Astrocyte (in vitro differentiated cells and primary cell): ENCODE measurements around the gene SUMO3. TPM values are rescaled to one million over a fixed set of nuclear protein-coding genes. Genes with fewer than 3 reads are reported as not detected.

ENCODE experiments used
- DNase-seq: peaks from one replicate; pipeline ENCODE4 v3.0.0-alpha.2; 2010; ENCODE audit warnings: low read depth
- FAIRE-seq: peaks from 2 replicates; lab custom pipeline; 2011; peaks lifted over from hg19 to GRCh38; lab: Jason Lieb, UNC
- H2AFZ ChIP-seq: 2 replicates; pipeline ENCODE4 v1.6.0; 2012; ENCODE audit warnings: low read depth, low read length, inconsistent platforms
- H3K27ac ChIP-seq: 2 replicates; pipeline ENCODE4 v1.5.1; 2011; ENCODE audit warnings: low read depth, low read length, inconsistent platforms
- H3K27me3 ChIP-seq: 2 replicates; pipeline ENCODE4 v1.6.0; 2011; ENCODE audit warnings: low read length, inconsistent platforms; ENCODE audit not compliant: insufficient read depth
- H3K36me3 ChIP-seq: 2 replicates; pipeline ENCODE4 v1.5.1; 2011; ENCODE audit warnings: low read length, inconsistent platforms; ENCODE audit not compliant: insufficient read depth
- H3K4me1 ChIP-seq: 2 replicates; pipeline ENCODE4 v1.5.1; 2011; ENCODE audit warnings: low read length, inconsistent platforms; ENCODE audit not compliant: insufficient read depth
- H3K4me2 ChIP-seq: 2 replicates; pipeline ENCODE4 v1.6.0; 2012; ENCODE audit warnings: low read length, inconsistent platforms
- H3K4me3 ChIP-seq: 2 replicates; pipeline ENCODE4 v1.5.1; 2011; ENCODE audit warnings: low read depth, mild to moderate bottlenecking, low read length, inconsistent platforms; ENCODE audit not compliant: insufficient read depth
- H3K79me2 ChIP-seq: 2 replicates; pipeline ENCODE4 v1.6.0; 2012; ENCODE audit warnings: mild to moderate bottlenecking, low read length, inconsistent platforms; ENCODE audit not compliant: insufficient read depth
- H3K9ac ChIP-seq: 2 replicates; pipeline ENCODE4 v1.6.0; 2012; ENCODE audit warnings: mild to moderate bottlenecking, low read length, inconsistent platforms
- H3K9me3 ChIP-seq: 2 replicates; pipeline ENCODE4 v1.5.1; 2012; ENCODE audit warnings: low read depth, mild to moderate bottlenecking, low read length, inconsistent platforms; ENCODE audit not compliant: insufficient read depth
- H4K20me1 ChIP-seq: 2 replicates; pipeline ENCODE4 v1.6.0; 2012; ENCODE audit warnings: low read length, inconsistent platforms; ENCODE audit not compliant: insufficient read depth
- H3K27ac Mint-ChIP-seq: one replicate; pipeline ENCODE4 v1.8.0; 2021; ENCODE audit warnings: mild to moderate bottlenecking, mixed read lengths; ENCODE audit not compliant: unreplicated experiment
- H3K27me3 Mint-ChIP-seq: one replicate; pipeline ENCODE4 v1.8.0; 2021; ENCODE audit warnings: low read depth, mixed read lengths; ENCODE audit not compliant: unreplicated experiment
- H3K36me3 Mint-ChIP-seq: one replicate; pipeline ENCODE4 v1.8.0; 2021; ENCODE audit warnings: low read depth, mixed read lengths; ENCODE audit not compliant: unreplicated experiment
- H3K4me1 Mint-ChIP-seq: one replicate; pipeline ENCODE4 v1.8.0; 2021; ENCODE audit warnings: low read depth, mixed read lengths; ENCODE audit not compliant: unreplicated experiment
- H3K4me3 Mint-ChIP-seq: one replicate; pipeline ENCODE4 v1.8.0; 2021; ENCODE audit warnings: mild to moderate bottlenecking, moderate library complexity, mixed read lengths; ENCODE audit not compliant: unreplicated experiment
- H3K9me3 Mint-ChIP-seq: one replicate; pipeline ENCODE4 v1.8.0; 2021; ENCODE audit warnings: mild to moderate bottlenecking, mixed read lengths; ENCODE audit not compliant: unreplicated experiment
- CTCF ChIP-seq: IDR thresholded peaks from 2 replicates; pipeline ENCODE4 v1.5.1; 2011; ENCODE audit warnings: low read depth, mild to moderate bottlenecking, inconsistent platforms, low read length, moderate library complexity; ENCODE audit not compliant: insufficient read depth
- EZH2 ChIP-seq: IDR thresholded peaks from 2 replicates; pipeline ENCODE4 v1.6.1; 2012; ENCODE audit warnings: mild to moderate bottlenecking, low read length, inconsistent platforms; ENCODE audit not compliant: insufficient read depth
- total RNA-seq: library from RNA; stranded (reverse); gene quantifications from 2 replicates; pipeline ENCODE4 v1.2.1, GENCODE V29; 2021

SUMO3 gene
- total RNA-seq, 1 donor from 2014 or later = 83.5 TPM

- H3K27ac Mint-ChIP-seq = peak overlapping the region; percentile 47
- peaks cover 64% of the 10 kb centered on the region for H3K79me2 ChIP-seq
- H3K4me1 Mint-ChIP-seq = no peaks in the 10 kb centered on the region
- peaks cover 2% of the 10 kb centered on the region for H3K27me3 Mint-ChIP-seq
- no peak for TF ChIP-seq CTCF
- no peak for TF ChIP-seq EZH2
- H4K20me1 ChIP-seq = peaks cover 76% of the 10 kb centered on the region
- no peak for DNase-seq
- H3K27me3 ChIP-seq = no peaks in the 10 kb centered on the region
- no peak overlapping the region for H2AFZ ChIP-seq
- peaks cover 24% of the 10 kb centered on the region for H3K36me3 ChIP-seq
- H3K36me3 Mint-ChIP-seq = peaks cover 25% of the 10 kb centered on the region
- H3K4me3 Mint-ChIP-seq = no peak overlapping the region
- H3K9ac ChIP-seq = no peak overlapping the region
- H3K4me2 ChIP-seq = no peak overlapping the region
- no peaks in the 10 kb centered on the region for H3K4me1 ChIP-seq
- H3K9me3 ChIP-seq = no peaks in the 10 kb centered on the region
- no peak overlapping the region for H3K4me3 ChIP-seq
- H3K9me3 Mint-ChIP-seq = no peaks in the 10 kb centered on the region
- no peak for FAIRE-seq
- H3K27ac ChIP-seq = no peak overlapping the region
Observed at GRCh38 chr21:44853601-44854390, 35.9 kb upstream of the SUMO3 start.

- Histone ChIP-seq H3K9ac (no peak overlapping the region), H3K27me3 (no peaks in the 10 kb centered on the region), H3K36me3 (peaks cover 27% of the 10 kb centered on the region), H4K20me1 (peaks cover 67% of the 10 kb centered on the region), H3K4me1 (peaks cover 9% of the 10 kb centered on the region), H3K4me3 (no peak overlapping the region), H3K27ac (no peak overlapping the region), H3K4me2 (no peak overlapping the region), H3K9me3 (no peaks in the 10 kb centered on the region), H2AFZ (no peak overlapping the region), H3K79me2 (peaks cover 37% of the 10 kb centered on the region)
- Mint-ChIP-seq H3K27ac (peak overlapping the region; percentile 66), H3K36me3 (peaks cover 27% of the 10 kb centered on the region), H3K4me3 (no peak overlapping the region), H3K9me3 (no peaks in the 10 kb centered on the region), H3K27me3 (peaks cover 2% of the 10 kb centered on the region), H3K4me1 (peaks cover 1% of the 10 kb centered on the region)
- TF ChIP-seq EZH2 (no peak), CTCF (no peak)
- FAIRE-seq (no peak), DNase-seq (no peak)
Observed at GRCh38 chr21:44850905-44851657, 33.2 kb upstream of the SUMO3 start.
